NCI-H345 (cell line): Measurements from ENCODE around the gene NUP43.
"Not testable (repeated sequence)": the region's sequence is repeated elsewhere in the genome, so short reads cannot be mapped to it uniquely, and the experiment has no call there.

Experiments
- DNase-seq: peaks from one replicate; lab custom pipeline; 2025; lab: John Stamatoyannopoulos, UW

NUP43 gene

GRCh38 chr6:149749082-149749593 lies 2.8 kb upstream of the NUP43 start:
- not testable (repeated sequence) for DNase-seq

GRCh38 chr6:149745252-149745651 lies 1.1 kb downstream of the NUP43 start:
- DNase-seq: not testable (repeated sequence)

DNA sequence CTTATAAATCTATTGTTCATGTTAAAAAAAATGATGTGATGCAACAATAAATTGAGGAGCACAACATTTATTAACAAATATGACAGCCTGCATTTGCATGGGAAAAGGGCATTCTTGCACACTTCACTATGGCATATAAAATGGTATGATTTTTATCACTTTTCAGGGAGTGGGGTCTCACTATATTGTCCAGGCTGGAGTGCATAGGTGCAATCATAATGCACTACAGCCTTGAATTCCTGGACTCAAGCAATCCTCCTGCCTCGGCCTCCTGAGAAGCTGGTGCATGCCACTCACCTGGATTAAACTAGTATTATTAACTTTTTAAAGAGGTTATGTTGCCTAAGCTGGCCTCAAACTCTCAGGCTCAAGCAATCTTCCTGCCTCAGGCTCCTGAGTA lies 11.4 kb downstream of the NUP43 start:
- DNase-seq: no peak

DNA sequence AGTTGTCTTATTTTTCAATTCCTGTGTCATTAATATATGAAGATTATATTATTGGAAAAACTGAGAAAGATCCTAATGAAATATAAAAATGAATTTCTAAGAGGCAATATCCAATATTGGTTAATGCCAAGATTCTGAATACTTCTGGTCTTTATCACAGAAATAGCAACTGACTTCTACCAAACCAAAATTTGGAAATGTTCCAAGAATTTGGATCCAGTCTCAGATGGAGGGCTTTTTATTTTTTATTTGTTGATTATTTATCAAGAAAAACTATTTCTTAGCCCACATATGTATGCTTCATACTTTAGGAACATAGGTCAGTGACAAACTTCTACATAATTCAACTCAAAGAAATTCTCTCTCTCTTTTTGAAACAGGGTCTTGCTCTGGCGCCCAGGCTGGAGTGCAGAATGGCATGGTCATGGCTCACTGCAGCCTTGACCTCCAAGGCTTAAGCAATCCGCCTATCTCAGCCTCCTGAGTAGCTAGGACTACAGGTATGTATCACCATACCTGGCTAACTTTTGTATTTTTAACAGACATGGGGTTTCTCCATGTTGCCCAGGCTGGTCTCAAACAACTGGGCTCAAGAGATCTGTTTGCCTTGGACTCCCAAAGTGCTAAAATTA lies 13.1 kb downstream of the NUP43 start:
- DNase-seq: no peak

- DNase-seq: no peak
Measured at GRCh38 chr6:149729824-149730223, 16.5 kb downstream of the NUP43 start.

DNA sequence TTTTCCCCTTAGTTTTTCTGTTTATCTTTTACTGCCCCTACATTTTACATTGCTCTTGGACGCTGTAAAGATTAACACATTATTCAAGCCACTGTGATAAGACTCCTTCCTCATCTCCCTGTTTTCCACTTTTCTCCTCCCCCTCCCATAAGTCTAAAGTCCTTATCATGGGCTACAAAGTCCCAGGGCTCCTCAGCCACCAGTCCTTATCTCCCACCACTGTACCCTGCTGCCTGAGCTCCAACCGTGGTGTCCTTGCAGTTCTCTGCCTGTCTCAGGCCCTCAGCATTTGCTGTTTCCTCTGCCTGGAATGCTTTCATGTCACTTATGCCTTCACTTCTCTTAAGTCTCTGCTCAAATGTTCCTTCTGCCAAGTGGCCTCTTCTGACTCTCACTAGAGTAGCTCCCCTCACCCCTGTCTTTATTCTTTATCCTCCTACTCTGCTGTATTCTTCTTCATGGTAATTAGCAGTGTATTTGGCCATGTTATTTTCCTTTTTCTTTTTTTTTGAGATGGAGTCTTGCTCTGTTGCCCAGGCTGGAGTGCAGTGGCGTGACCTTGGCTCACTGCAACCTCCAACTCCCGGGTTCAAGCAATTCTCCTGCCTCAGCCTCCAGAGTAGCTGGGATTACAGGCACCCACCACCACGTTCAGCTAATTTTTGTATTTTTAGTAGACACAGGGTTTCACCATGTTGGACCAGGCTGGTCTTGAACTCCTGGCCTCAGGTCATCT lies 17.7 kb downstream of the NUP43 start:
- DNase-seq: no peak

DNA sequence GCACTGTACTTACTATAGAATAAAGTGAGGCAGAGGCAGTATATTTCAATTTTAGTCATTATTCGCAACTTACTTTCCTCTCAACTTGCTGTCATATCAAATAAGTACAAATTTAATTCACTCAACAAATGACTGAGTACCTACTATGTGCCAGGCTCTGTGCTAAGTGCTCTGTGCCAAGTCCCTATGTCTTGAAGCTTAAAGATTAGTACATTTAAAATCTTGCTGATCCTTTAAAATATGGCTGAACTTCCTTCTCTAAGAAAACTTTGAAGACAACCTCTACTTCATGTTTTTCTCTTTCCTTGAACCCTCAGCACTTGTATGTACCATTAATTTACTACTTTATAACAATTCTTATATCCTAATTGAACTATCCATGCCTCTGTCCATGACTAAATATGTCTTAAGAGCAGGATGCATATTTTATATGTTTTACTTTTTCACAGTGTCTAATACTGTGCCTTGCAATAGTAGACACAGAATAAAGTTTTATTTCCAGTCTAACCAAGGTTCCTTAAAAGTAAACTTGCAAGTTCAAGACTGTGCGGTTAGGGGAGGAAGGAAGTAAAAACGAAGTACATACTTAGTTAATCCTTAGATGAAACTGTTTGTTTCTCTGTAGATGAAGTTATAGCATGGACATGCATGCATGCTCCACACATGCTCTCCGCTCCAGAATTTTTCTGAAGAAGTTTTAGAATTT lies 18.4 kb downstream of the NUP43 start:
- DNase-seq: no peak

GRCh38 chr6:149725785-149726184 lies 20.5 kb downstream of the NUP43 start:
- no peak for DNase-seq

DNA sequence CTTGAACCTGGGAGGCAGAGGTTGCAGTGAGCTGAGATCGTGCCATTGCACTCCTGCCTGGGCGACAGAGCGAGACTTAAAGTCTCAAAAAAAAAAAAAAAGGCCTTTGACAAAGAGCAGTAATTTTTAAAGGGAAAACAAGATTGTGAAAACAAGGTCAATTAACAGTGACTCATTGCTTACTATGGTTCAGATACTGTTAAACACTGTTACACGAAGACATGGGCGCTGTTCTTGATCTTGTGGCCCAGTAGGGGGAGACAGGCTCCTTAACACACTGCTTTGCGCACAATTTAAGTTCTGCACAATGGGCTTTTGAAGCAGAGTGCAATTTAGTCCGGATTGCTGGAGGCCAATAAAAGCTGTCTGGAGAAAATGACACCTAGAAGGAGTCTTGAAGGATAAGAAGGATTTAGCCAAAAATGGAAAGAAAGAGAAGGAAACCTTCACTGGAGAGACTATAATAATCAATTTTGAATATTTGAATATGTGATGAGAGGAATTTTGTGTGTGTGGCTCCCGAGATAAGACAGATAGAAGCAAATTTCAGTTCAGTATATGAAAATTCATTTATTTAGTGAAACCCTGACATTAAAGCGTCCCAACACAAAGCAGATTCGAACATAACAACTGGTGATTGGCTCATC lies 22.4 kb downstream of the NUP43 start:
- DNase-seq: peak; percentile 24

- no peak for DNase-seq
Measured at GRCh38 chr6:149723262-149723661, 23.1 kb downstream of the NUP43 start.

DNA sequence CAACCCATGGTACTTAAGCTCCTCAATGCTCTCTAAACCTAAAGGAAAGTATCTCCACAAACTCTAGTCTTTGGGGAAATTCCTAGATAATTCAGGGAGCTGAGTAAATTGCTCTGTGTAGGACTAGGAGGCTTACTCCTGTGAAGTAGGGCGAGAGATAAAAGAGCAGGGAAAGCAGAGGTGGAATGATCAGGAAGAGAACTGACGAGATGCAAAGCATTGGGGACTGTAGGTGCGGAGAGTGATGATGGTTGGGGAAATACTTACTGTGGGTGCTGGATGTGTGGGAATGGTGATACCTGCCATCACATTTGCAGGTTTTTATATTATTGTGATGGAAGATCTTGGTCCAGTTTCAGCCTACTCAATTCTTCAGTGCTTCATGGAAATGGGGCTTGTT lies 26.8 kb downstream of the NUP43 start:
- no peak for DNase-seq

DNA sequence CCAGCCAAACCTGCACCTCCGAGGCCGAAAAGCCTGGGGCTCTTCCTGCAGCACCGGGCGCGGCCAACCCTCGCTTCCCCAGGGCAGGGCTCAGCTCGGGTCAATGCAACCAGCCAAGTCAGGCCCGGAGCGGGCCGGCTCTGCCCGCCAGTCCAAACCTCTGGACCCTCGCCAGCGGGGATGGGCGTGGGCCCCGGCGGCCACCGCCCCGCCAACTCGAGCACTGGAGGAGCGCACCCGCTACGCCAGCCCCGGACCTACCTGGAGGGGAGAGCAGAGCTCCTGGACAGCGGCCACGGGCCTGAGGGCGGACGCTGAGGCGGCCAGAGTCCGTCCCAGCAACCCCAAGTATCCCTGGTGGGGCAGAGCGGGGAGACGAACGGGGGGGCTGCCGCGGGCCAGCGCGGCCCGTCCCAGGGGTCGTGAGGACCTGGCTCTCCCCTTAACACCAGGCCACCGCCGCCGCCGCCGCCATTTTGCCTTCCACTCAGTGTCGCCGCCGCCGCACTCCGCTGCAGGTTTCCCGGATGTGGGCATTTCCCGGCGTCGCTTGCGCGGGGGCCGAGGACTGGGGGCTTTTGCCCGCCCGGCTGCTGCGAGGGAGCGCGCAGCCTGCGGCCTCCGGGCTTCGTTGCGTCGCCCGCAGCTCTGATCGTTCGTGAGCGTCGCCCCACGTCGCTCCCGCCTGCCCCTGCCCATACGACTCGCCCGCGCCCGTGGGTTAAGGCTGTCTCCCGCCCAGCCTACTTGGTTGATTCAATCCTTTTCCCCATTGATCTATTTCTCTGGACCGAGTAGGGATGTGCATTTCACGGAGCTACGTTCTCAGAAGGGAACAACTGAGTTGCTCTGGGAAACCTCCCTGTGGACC lies 28.5 kb downstream of the NUP43 start, which contains the start of gene LATS1:
LATS1 (minus strand) TSS at position 514 of the 871 bp plus-strand sequence. CDS start 15,975 bp downstream, outside the sequence.
- peak; percentile 88 for DNase-seq

DNA sequence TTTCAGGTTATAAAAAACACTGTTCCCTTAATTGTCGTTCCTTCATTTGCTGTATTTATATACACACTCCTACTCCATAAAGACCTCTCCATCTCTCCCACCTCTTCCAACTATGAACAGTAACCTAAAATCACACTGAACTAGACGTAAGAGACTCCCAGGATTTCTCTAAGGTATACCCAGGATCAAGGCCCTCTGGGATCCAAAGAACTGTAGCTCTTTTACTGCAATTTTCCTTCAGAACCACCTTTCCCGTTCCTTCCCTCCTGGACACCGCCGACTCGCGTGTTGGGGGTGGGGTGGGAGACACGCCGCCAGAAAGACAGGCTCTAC lies 29.1 kb downstream of the NUP43 start:
- DNase-seq: no peak

DNA sequence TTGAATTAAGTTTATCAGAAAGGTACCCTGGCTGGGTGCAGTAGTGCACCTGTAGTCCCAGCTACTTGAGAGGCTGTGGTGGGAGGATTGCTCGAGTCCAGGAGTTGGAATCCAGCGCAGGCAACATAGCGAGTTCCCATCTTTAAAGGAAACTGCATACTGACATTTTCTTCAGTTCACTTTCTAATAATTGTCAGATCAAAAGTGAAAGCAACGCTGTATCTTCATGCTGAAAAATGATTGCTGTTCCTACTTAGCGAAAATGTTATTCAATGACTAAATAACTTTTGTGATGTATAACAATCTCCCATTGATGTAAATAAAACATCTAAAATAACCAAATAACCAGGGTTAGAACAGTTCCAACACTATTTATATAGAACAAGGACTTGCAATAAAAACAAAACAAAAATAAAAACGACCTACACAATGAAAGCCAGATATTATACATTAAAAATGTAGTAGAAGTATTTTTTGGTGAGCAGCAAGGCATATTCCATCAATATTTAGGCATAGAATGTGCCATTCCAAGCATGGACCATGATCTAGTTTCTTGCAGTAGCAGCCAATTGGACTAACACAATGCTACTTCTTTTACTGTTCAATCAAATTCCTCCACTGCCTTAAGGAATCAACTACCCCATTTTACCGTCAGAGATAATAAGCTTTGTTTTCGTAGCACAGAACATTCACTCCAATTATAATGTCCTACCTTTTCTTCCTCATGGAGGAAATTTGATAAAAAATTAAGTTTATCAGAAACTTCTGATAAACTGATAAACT lies 30.0 kb downstream of the NUP43 start:
- no peak for DNase-seq

- DNase-seq: no peak
Measured at GRCh38 chr6:149714442-149714841, 31.9 kb downstream of the NUP43 start.

- no peak for DNase-seq
Measured at GRCh38 chr6:149711711-149712110, 34.6 kb downstream of the NUP43 start.

DNA sequence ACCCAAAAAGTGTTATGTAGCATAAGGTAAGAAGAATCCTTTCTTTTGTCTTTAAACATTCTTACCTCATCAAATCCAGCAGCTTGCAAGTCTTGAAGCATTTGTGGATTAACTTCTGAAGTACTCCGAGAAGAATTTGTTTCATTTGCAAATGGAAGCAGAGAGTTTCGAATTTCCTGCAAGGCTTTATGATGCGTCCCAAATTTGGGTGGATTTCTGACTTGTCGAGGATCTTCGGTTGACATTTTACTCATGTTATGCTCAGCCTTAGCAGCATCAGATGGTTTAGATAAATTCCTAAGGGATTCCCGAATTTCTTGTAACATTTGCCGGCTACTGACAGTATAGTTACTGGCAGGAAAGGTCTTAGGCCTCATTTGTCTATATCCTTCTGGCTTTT lies 44.6 kb downstream of the NUP43 start:
- DNase-seq: no peak

GRCh38 chr6:149699150-149699549 lies 47.2 kb downstream of the NUP43 start:
- DNase-seq: no peak

GRCh38 chr6:149698175-149698574 lies 48.2 kb downstream of the NUP43 start:
- DNase-seq: no peak

GRCh38 chr6:149696901-149697300 lies 49.4 kb downstream of the NUP43 start:
- DNase-seq: no peak

GRCh38 chr6:149694921-149695320 lies 51.4 kb downstream of the NUP43 start:
- DNase-seq: no peak
